Heart left ventricle (tissue), 13 donors: ENCODE data around the gene FARP1.

Source experiments
- CTCF ChIP-seq, 12 donors: fragments of 200-600 bp; sonication (generic) in 4 of 12; IDR thresholded peaks; one replicate each; pipeline versions ENCODE4 v1.5.0 to v1.8.0; 2018 to 2022; ENCODE audit warnings: antibody characterized with exemption in 12 of 12, mild to moderate bottlenecking in 5 of 12
- POLR2A ChIP-seq, 2 donors: fragments of 450-650 bp; IDR thresholded peaks; one replicate each; pipeline ENCODE4 v1.6.1; 2017; ENCODE audit warnings: antibody characterized with exemption in 2 of 2, mild to moderate bottlenecking in 2 of 2, moderate library complexity in 2 of 2
- donor health status: ischemic (EF 13 %, LVEDD 7.1; RV severe dilation, severe dysfunction).
- donor health status: DM: no; HTN: yes; CAD: no.
- donor health status: DM: no; HTN: no; CAD: no.
- donor health status: ischemic (EF 25% LVEDD 6.9; RV normal size, moderate dysfunction).
- donor health status: ischemic (EF 25% LVEDD 5.7; RV mildly dilated, moderate dysfunction).
- donor health status: ischemic (EF 35%, LVEDD 5.7; RV mildly dilated, moderate dysfunction).
- donor health status: nonischemic (EF 11% LVEDD 7.7; RV severe dilation, severe dysfunction).
- donor health status: DM: yes; HTN: yes; CAD: no.
- donor health status: PGD.
- donor health status: ischemic (EF 29% LVEDD 5.4; RV normal size, mild dysfunction).
- donor health status: nonischemic (EF 23%, LVEDD 6.1; RV moderate dilation, normal function).

GRCh38 chr13:98110749-98111148 is 32.1 kb upstream of the FARP1 start:
- TF ChIP-seq POLR2A (IDR thresholded peaks at IDR 0.05) = no peak
- TF ChIP-seq CTCF (IDR thresholded peaks at IDR 0.05) = no peak
